H1 (cell line): ENCODE measurements around the gene ACRBP. TPM values are rescaled to one million over a fixed set of nuclear protein-coding genes. Genes with fewer than 3 reads are reported as not detected.

ENCODE experiments used
- CTCF ChIA-PET: fragments of 300-600 bp; sonication (Branson Sonifier 250); formaldehyde crosslinking; loops from one replicate; lab custom pipeline; 2021; ENCODE audit not compliant: partially characterized antibody; lab: Charles Lee
- POLR2A ChIA-PET: fragments of 300-600 bp; sonication (Branson Sonifier 250); formaldehyde crosslinking; loops from one replicate; lab custom pipeline; 2021; ENCODE audit warnings: inconsistent platforms; ENCODE audit not compliant: partially characterized antibody; lab: Charles Lee
- DNase-seq, 2 experiments: peaks; one replicate each; pipeline versions ENCODE4 v3.0.0 to v3.0.0-alpha.2; 2010 to 2022; ENCODE audit warnings: low spot score in 2 of 2, low read depth in 1 of 2, mixed read lengths in 1 of 2
- FAIRE-seq: peaks from 2 replicates; lab custom pipeline; 2011; peaks lifted over from hg19 to GRCh38; lab: Jason Lieb, UNC
- H2AFZ ChIP-seq: 2 replicates; pipeline ENCODE4 v1.8.1; 2012; ENCODE audit warnings: low read length, inconsistent platforms
- H2AK5ac ChIP-seq: 2 replicates; pipeline ENCODE4 v1.6.1; 2013; ENCODE audit warnings: low read depth, low read length
- H2BK120ac ChIP-seq: replicated peaks from 2 replicates; pipeline ENCODE3; 2013; ENCODE audit warnings: low read depth, low read length, inconsistent platforms
- H2BK12ac ChIP-seq: 2 replicates; pipeline ENCODE4 v1.6.1; 2013; ENCODE audit warnings: low read depth, low read length
- H2BK15ac ChIP-seq: 2 replicates; pipeline ENCODE4 v1.6.1; 2013; ENCODE audit warnings: low read length
- H2BK20ac ChIP-seq: 2 replicates; pipeline ENCODE4 v1.6.1; 2013; ENCODE audit warnings: low read length
- H2BK5ac ChIP-seq: 2 replicates; pipeline ENCODE4 v1.6.1; 2013; ENCODE audit warnings: low read depth, low read length
- H3K14ac ChIP-seq: 2 replicates; pipeline ENCODE4 v1.6.1; 2013; ENCODE audit warnings: inconsistent platforms; ENCODE audit not compliant: insufficient read length
- H3K18ac ChIP-seq: 2 replicates; pipeline ENCODE4 v1.6.1; 2013; ENCODE audit warnings: low read length; ENCODE audit errors: extremely low read depth
- H3K23ac ChIP-seq: 2 replicates; pipeline ENCODE4 v1.6.1; 2013; ENCODE audit warnings: inconsistent platforms; ENCODE audit not compliant: insufficient read length
- H3K23me2 ChIP-seq: 2 replicates; pipeline ENCODE4 v1.6.1; 2013; ENCODE audit warnings: low read depth, low read length
- H3K27ac ChIP-seq: 2 replicates; pipeline ENCODE4 v1.6.1; 2011; ENCODE audit warnings: low read depth, low read length, inconsistent platforms
- H3K27me3 ChIP-seq, 4 experiments: replicated peaks in 1 of 4; 1 replicate in 1 of 4; 2 replicates in 3 of 4; pipeline versions ENCODE4 v1.6.1 to v1.8.1; 2011 to 2013; ENCODE audit warnings: low read length in 3 of 4, mild to moderate bottlenecking in 3 of 4, inconsistent platforms in 2 of 4, mixed read lengths in 2 of 4, moderate library complexity in 1 of 4; ENCODE audit not compliant: control insufficient read depth in 3 of 4, insufficient read depth in 3 of 4; ENCODE audit errors: extremely low read depth in 1 of 4
- H3K36me3 ChIP-seq, 4 experiments: 2 replicates each; pipeline versions ENCODE4 v1.6.1 to v1.8.1; 2011 to 2013; ENCODE audit warnings: mild to moderate bottlenecking in 4 of 4, low read length in 3 of 4, moderate library complexity in 2 of 4, control low read depth in 1 of 4, inconsistent platforms in 1 of 4; ENCODE audit not compliant: insufficient read depth in 4 of 4, control insufficient read depth in 2 of 4
- H3K4ac ChIP-seq: replicated peaks from 2 replicates; pipeline ENCODE3; 2013; ENCODE audit warnings: low read length, low read depth, mixed read lengths, inconsistent platforms; ENCODE audit not compliant: insufficient read length
- H3K4me1 ChIP-seq, 4 experiments: replicated peaks in 1 of 4; 1 replicate in 1 of 4; 2 replicates in 3 of 4; pipeline versions ENCODE4 v1.6.1 to v1.8.1; 2011 to 2013; ENCODE audit warnings: low read length in 3 of 4, inconsistent platforms in 2 of 4, mixed read lengths in 1 of 4; ENCODE audit not compliant: insufficient read depth in 4 of 4, control insufficient read depth in 3 of 4
- H3K4me2 ChIP-seq, 2 experiments: 2 replicates each; pipeline versions ENCODE4 v1.6.1 to v1.8.1; 2011 to 2013; ENCODE audit warnings: low read depth in 2 of 2, low read length in 2 of 2, control low read depth in 1 of 2, inconsistent platforms in 1 of 2, mild to moderate bottlenecking in 1 of 2; ENCODE audit not compliant: insufficient read depth in 1 of 2
- H3K4me3 ChIP-seq, 4 experiments: fragments of 200-600, 300-600 bp in 1 of 4; sonication (generic), shearing (Covaris generic), sonication (Bioruptor Twin) in 1 of 4; 2 replicates each; pipeline versions ENCODE4 v1.5.1 to v1.8.1; 2011 to 2016; ENCODE audit warnings: low read length in 4 of 4, low read depth in 3 of 4, control low read depth in 2 of 4, inconsistent platforms in 2 of 4, mild to moderate bottlenecking in 2 of 4, mixed read lengths in 1 of 4, moderate library complexity in 1 of 4; ENCODE audit not compliant: insufficient read depth in 2 of 4; ENCODE audit errors: extremely low read depth in 1 of 4
- H3K56ac ChIP-seq: replicated peaks from 2 replicates; pipeline ENCODE3; 2013; ENCODE audit warnings: low read depth, mild to moderate bottlenecking, mixed read lengths, low read length, inconsistent platforms; ENCODE audit not compliant: insufficient read length
- H3K79me1 ChIP-seq: 2 replicates; pipeline ENCODE4 v1.6.1; 2013; ENCODE audit warnings: low read depth, low read length, control low read depth
- H3K79me2 ChIP-seq, 2 experiments: 2 replicates each; pipeline versions ENCODE4 v1.6.1 to v1.8.1; 2012 to 2013; ENCODE audit warnings: low read length in 2 of 2, mild to moderate bottlenecking in 2 of 2, inconsistent platforms in 1 of 2; ENCODE audit not compliant: insufficient read depth in 2 of 2, control insufficient read depth in 1 of 2
- H3K9ac ChIP-seq, 4 experiments: replicated peaks in 1 of 4; 1 replicate in 1 of 4; 2 replicates in 3 of 4; pipeline versions ENCODE4 v1.6.1 to v1.8.1; 2011 to 2013; ENCODE audit warnings: low read depth in 3 of 4, low read length in 3 of 4, control low read depth in 2 of 4, mild to moderate bottlenecking in 2 of 4, moderate library complexity in 2 of 4, inconsistent platforms in 1 of 4; ENCODE audit errors: extremely low read depth in 1 of 4
- H3K9me3 ChIP-seq, 2 experiments: 2 replicates each; pipeline versions ENCODE4 v1.6.1 to v1.8.1; 2012 to 2013; ENCODE audit warnings: mild to moderate bottlenecking in 2 of 2, moderate library complexity in 2 of 2, control low read depth in 1 of 2, inconsistent platforms in 1 of 2, low read depth in 1 of 2, low read length in 1 of 2, mixed read lengths in 1 of 2; ENCODE audit not compliant: insufficient read depth in 2 of 2
- H4K20me1 ChIP-seq, 2 experiments: replicated peaks in 1 of 2; 2 replicates each; pipeline versions ENCODE3 to v1.8.1; 2011 to 2013; ENCODE audit warnings: inconsistent platforms in 2 of 2, low read length in 2 of 2, mild to moderate bottlenecking in 1 of 2; ENCODE audit not compliant: insufficient read depth in 2 of 2, control insufficient read depth in 1 of 2
- H4K5ac ChIP-seq: 2 replicates; pipeline ENCODE4 v1.6.1; 2013; ENCODE audit warnings: low read length, low read depth, mixed read lengths, inconsistent platforms; ENCODE audit not compliant: insufficient read length
- H4K8ac ChIP-seq: 2 replicates; pipeline ENCODE4 v1.8.0; 2013; ENCODE audit warnings: mild to moderate bottlenecking, moderate library complexity, low read length, inconsistent platforms; ENCODE audit not compliant: insufficient read depth; ENCODE audit errors: extremely low read depth
- H4K91ac ChIP-seq: replicated peaks from 2 replicates; pipeline ENCODE3; 2013; ENCODE audit warnings: low read length, mixed read lengths, inconsistent platforms; ENCODE audit not compliant: insufficient read length
- BACH1 ChIP-seq: IDR thresholded peaks from 2 replicates; pipeline ENCODE4 v1.6.1; 2012; ENCODE audit warnings: low read length, improper control_type of control experiment
- BCL11A ChIP-seq, 2 experiments: IDR thresholded peaks; one replicate each; pipeline ENCODE4 v1.6.1; 2011; ENCODE audit warnings: low read depth in 2 of 2, low read length in 2 of 2, mild to moderate bottlenecking in 2 of 2
- CHD1 ChIP-seq: IDR thresholded peaks from 2 replicates; pipeline ENCODE4 v1.6.1; 2012; ENCODE audit warnings: low read depth, low read length, improper control_type of control experiment
- CTBP2 ChIP-seq: IDR thresholded peaks from 2 replicates; pipeline ENCODE4 v1.7.0; 2011; ENCODE audit warnings: borderline replicate concordance, mild to moderate bottlenecking, moderate library complexity, mixed read lengths, low read length; ENCODE audit not compliant: insufficient read depth, insufficient read length
- EZH2 ChIP-seq: fragments of 200-600 bp; sonication (generic); IDR thresholded peaks from 2 replicates; pipeline ENCODE4 v1.7.1; 2012; ENCODE audit warnings: low read depth, mild to moderate bottlenecking, moderate library complexity, low read length, inconsistent platforms; ENCODE audit not compliant: severe bottlenecking
- GABPA ChIP-seq: IDR thresholded peaks from 2 replicates; pipeline ENCODE4 v1.6.1; 2011; ENCODE audit warnings: mild to moderate bottlenecking, low read length, moderate library complexity, borderline replicate concordance; ENCODE audit not compliant: insufficient read depth
- HDAC6 ChIP-seq: IDR thresholded peaks from one replicate; pipeline ENCODE4 v1.7.1; 2012; ENCODE audit warnings: low read depth, mild to moderate bottlenecking, inconsistent platforms, low read length, moderate library complexity
- KDM5A ChIP-seq: fragments of 200-600 bp; IDR thresholded peaks from 2 replicates; pipeline ENCODE4 v1.7.1; 2012; ENCODE audit warnings: mild to moderate bottlenecking, low read length, inconsistent platforms, mixed read lengths
- PHF8 ChIP-seq: fragments of 200-600 bp; sonication (generic); conservative IDR thresholded peaks from 2 replicates; pipeline ENCODE4 v1.7.1; 2012; ENCODE audit warnings: low read depth, mild to moderate bottlenecking, inconsistent platforms, low read length, moderate library complexity
- SIN3A ChIP-seq, 2 experiments: IDR thresholded peaks in 1 of 2; conservative IDR thresholded peaks in 1 of 2; 2 replicates each; pipeline ENCODE4 v1.6.1; 2011 to 2012; ENCODE audit warnings: low read length in 2 of 2, improper control_type of control experiment in 1 of 2, low read depth in 1 of 2, mild to moderate bottlenecking in 1 of 2
- SP4 ChIP-seq: IDR thresholded peaks from 2 replicates; pipeline ENCODE4 v1.6.1; 2012; ENCODE audit warnings: low read length, inconsistent platforms
- SRF ChIP-seq: IDR thresholded peaks from 2 replicates; pipeline ENCODE4 v1.6.1; 2011; ENCODE audit warnings: mild to moderate bottlenecking, low read depth, low read length, moderate library complexity
- whole genome bisulfite sequencing, 2 experiments: shearing (Covaris generic) in 1 of 2; methylation state at CpG; one replicate each; pipeline versions ENCODE4 v1.1.6 to v1.1.7; 2013 to 2015; ENCODE audit warnings: low lambda C conversion rate in 2 of 2, mixed read lengths in 2 of 2, inconsistent platforms in 1 of 2, low coverage in 1 of 2, missing lambda C conversion rate in 1 of 2; ENCODE audit not compliant: insufficient replicate concordance in 2 of 2, insufficient coverage in 1 of 2, insufficient read length in 1 of 2; ENCODE audit errors: extremely low coverage in 1 of 2, missing lambda C conversion rate in 1 of 2; 5-methylcytosine and 5-hydroxymethylcytosine counted together
- polyA plus RNA-seq, 7 experiments: library from polyadenylated mRNA; depleted of rRNA in 3 of 7; stranded (reverse) in 5 of 7; unstranded in 2 of 7; fragments of >200 nt in 5 of 7; fragments of 200-250 nt in 2 of 7; gene quantifications; 1 replicate in 5 of 7; 2 replicates in 1 of 7; 4 replicates in 1 of 7; pipeline versions ENCODE4 v1.2.1 to v1.2.3, GENCODE V29; 2011 to 2013; ENCODE audit warnings: missing spikeins in 2 of 7, mixed read lengths in 2 of 7
- total RNA-seq: library from RNA; stranded (reverse); fragmentation: NEBNext Ultra II Directional; extraction: Animal tissue kit (Norgen Biotek cat#: 25700); gene quantifications from 2 replicates; pipeline ENCODE4 v1.2.1, GENCODE V29; 2021
- TF ChIP-seq, protein P1 (sequence below): IDR thresholded peaks from 2 replicates; pipeline ENCODE4 v1.6.1; 2011; ENCODE audit warnings: low read depth, mild to moderate bottlenecking, low read length; ENCODE audit not compliant: insufficient read depth

Gene ACRBP
- total and polyA plus RNA-seq, 2 of the 8 experiments (the other 6 are each of a cell fraction or from before 2014, with no cell fraction given) = 0.80 to 5.2 TPM

DNA sequence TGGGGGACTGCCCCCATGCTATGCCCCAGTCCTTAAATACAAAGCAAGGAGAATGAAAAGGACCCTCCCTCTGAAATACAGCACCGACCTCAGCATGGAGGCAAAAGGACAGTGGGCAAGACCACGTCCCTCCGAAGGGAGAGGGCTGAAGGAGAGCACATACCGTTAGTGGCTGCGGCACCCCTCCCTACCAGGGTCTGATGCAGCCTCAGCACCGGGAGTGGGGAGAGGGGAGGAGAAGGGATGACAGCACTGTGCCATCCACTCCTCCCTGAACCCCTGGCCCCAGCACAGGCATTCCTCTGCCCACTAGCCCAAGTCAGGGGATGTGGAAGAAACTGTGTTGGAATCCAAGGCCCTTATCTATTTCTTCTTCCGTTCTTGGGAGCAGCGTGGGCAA lies 3.6 kb upstream of the ACRBP start:
- Histone ChIP-seq H3K27ac (no peak overlapping the region; the same call in 1 of the 2 replicates), H2BK15ac (no peak overlapping the region), H2AK5ac (no peak overlapping the region), H3K14ac (no peak overlapping the region), H3K23me2 (peaks cover 4% of the 10 kb centered on the region; the same call in 1 of the 2 replicates), H3K4ac (no peak overlapping the region), H4K91ac (no peak overlapping the region), H2BK12ac (no peak overlapping the region), H4K20me1 (no peaks in the 10 kb centered on the region), H2BK5ac (no peak overlapping the region), H3K36me3 (peaks cover 2 to 29% (median 19%) of the 10 kb centered on the region in 4 experiments; a peak in 6 of 8 replicates), H2AFZ (no peak overlapping the region), H3K4me2 (no peak overlapping the region), H3K56ac (no peak overlapping the region), H4K8ac (no peak overlapping the region), H3K27me3 (peaks cover 3 to 7% (median 6%) of the 10 kb centered on the region in 4 experiments; a peak in 4 of 7 replicates), H3K9me3 (no peaks in the 10 kb centered on the region), H2BK120ac (no peak overlapping the region), H3K4me3 (no peak overlapping the region), H3K79me2 (no peaks in the 10 kb centered on the region), H3K23ac (no peak overlapping the region), H3K18ac (no peak overlapping the region), H3K79me1 (no peaks in the 10 kb centered on the region), H2BK20ac (no peak overlapping the region), H3K9ac (no peak overlapping the region), H3K4me1 (peaks cover 0 to 5% (median under 1%) of the 10 kb centered on the region in 4 experiments; a peak in 2 of 7 replicates), H4K5ac (no peak overlapping the region)
- FAIRE-seq = no peak
- CTCF ChIA-PET = interaction anchor here (2.3 kb wide), 1 partner anchor 30 kb away, joined by 12 read pairs; no protein-coding TSS in a partner anchor
- DNase-seq = no peak
- POLR2A ChIA-PET = interaction anchor here (1.7 kb wide), 1 partner anchor 38 kb away, joined by 4 read pairs; the partner anchor contains the start of gene ZNF384
- 88% methylated on average over 8 of the region's 8 CpGs; no CpG with 5 or more reads in 1 of the 2 experiments for WGBS, 2 experiments
- TF ChIP-seq BACH1 (no peak), PHF8 (no peak), HDAC6 (no peak), EZH2 (no peak), CTBP2 (no peak), SRF (no peak), CHD1 (no peak), GABPA (no peak), KDM5A (no peak), SIN3A (conservative IDR thresholded peaks at IDR 0.05 in 1 of 2, IDR thresholded peaks at IDR 0.05 in 1 of 2; ENCODE audit: low read depth in 1 of 2, low read length in 2 of 2) (no peak), BCL11A (IDR thresholded peaks at IDR 0.05; ENCODE audit: low read depth in 2 of 2, low read length in 2 of 2) (no peak), SP4 (no peak)
- TF ChIP-seq, protein P1, sequence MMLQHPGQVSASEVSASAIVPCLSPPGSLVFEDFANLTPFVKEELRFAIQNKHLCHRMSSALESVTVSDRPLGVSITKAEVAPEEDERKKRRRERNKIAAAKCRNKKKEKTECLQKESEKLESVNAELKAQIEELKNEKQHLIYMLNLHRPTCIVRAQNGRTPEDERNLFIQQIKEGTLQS = no peak
